Bronchial epithelial cell (primary cell): ENCODE measurements around the gene IFITM1. TPM values are rescaled to one million over a fixed set of nuclear protein-coding genes. Genes with fewer than 3 reads are reported as not detected.

ENCODE experiments used
- DNase-seq: peaks from one replicate; pipeline ENCODE4 v3.0.0-alpha.2; 2010; ENCODE audit warnings: low read depth
- FAIRE-seq: peaks from 2 replicates; lab custom pipeline; 2011; peaks lifted over from hg19 to GRCh38; lab: Jason Lieb, UNC
- H3K27me3 ChIP-seq: 2 replicates; pipeline ENCODE4 v1.5.1; 2011; ENCODE audit warnings: low read length; ENCODE audit not compliant: control insufficient read depth, insufficient read depth
- H3K36me3 ChIP-seq: 2 replicates; pipeline ENCODE4 v1.5.1; 2011; ENCODE audit warnings: low read length; ENCODE audit not compliant: control insufficient read depth, insufficient read depth
- H3K4me3 ChIP-seq: 2 replicates; pipeline ENCODE4 v1.5.1; 2011; ENCODE audit warnings: mild to moderate bottlenecking, low read depth, low read length, control low read depth
- total RNA-seq: library from RNA; depleted of rRNA; stranded (reverse); fragments of >200 nt; gene quantifications from 2 replicates; pipeline ENCODE4 v1.2.1, GENCODE V29; 2014
- TF ChIP-seq, protein P1 (sequence below): IDR thresholded peaks from 2 replicates; pipeline ENCODE4 v1.5.1; 2011; ENCODE audit warnings: mild to moderate bottlenecking, moderate library complexity, low read length, control low read depth, inconsistent platforms; ENCODE audit not compliant: insufficient read depth, severe bottlenecking

IFITM1 gene
- total RNA-seq, 1 donor from 2014 or later, result 1.8 TPM

DNA sequence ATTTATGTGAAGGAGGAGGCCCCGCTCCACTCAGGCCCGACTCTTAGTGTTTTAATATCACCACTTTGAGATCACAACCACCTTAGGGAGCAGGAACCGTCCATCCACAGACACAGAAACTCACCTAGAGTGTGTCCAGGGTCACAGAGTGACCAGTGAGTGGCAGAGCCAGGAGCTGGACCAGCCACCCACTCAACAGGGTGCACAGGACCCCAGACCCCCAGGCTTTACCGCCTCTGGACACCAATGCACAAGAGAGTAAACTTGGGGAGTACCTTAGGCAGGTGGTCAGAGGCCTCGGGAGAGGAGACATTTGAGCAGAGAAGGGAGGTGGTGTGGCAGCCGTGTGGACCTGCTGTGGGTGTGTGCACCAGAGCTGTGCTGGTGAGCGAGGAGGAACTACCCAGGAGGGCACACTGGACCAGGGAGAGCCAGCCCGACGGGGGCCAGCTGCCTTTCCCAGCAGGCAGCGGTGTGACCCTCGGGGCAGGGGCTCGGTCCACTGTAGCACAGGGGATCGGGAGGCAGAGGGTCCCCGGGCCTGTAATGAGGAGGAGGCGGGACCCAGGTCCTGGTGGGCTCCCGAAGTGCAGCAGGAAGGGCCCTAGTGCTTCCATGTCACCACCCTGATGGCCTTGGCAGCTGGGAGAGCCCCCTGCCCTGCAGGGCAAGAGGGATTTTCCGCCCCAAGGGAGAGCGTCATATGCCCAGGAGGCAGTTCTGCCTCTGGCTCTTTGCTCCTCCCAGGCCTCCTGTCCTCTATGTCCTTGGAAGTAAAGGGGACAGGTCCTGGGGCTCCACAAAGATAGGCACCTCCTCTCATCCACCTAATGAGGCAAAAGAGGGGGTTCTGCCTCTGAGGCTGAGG, 43.2 kb upstream of the IFITM1 start:
- no peak for FAIRE-seq
- Histone ChIP-seq H3K36me3 (no peaks in the 10 kb centered on the region), H3K4me3 (no peak overlapping the region), H3K27me3 (peaks cover 3% of the 10 kb centered on the region)
- TF ChIP-seq, protein P1, sequence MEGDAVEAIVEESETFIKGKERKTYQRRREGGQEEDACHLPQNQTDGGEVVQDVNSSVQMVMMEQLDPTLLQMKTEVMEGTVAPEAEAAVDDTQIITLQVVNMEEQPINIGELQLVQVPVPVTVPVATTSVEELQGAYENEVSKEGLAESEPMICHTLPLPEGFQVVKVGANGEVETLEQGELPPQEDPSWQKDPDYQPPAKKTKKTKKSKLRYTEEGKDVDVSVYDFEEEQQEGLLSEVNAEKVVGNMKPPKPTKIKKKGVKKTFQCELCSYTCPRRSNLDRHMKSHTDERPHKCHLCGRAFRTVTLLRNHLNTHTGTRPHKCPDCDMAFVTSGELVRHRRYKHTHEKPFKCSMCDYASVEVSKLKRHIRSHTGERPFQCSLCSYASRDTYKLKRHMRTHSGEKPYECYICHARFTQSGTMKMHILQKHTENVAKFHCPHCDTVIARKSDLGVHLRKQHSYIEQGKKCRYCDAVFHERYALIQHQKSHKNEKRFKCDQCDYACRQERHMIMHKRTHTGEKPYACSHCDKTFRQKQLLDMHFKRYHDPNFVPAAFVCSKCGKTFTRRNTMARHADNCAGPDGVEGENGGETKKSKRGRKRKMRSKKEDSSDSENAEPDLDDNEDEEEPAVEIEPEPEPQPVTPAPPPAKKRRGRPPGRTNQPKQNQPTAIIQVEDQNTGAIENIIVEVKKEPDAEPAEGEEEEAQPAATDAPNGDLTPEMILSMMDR, result no peak
- DNase-seq, result no peak

DNA sequence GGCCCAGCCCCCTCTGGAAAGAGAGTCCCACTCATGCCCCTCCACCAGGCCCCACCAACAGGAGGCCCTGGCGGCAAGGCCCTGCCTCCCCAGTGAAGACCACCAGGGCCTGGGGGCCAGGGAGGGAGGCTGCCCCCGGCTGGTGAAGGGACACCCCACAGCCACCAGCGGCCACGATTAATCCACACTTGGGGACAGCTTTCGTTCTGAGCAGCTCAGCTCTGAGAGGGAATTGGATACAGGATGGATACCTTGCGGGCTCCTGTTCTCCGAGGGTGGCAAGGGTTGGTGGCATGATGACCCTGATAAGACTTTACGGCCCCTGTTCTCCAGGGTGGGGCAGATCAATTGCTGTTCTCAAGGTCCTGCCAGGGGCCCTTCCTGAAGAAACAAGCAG, 42.5 kb upstream of the IFITM1 start:
- TF ChIP-seq, protein P1, result no peak
- DNase-seq (no peak), FAIRE-seq (no peak)
- H3K4me3 ChIP-seq, result no peak overlapping the region
- H3K27me3 ChIP-seq, result peaks cover 3% of the 10 kb centered on the region
- no peaks in the 10 kb centered on the region for H3K36me3 ChIP-seq

DNA sequence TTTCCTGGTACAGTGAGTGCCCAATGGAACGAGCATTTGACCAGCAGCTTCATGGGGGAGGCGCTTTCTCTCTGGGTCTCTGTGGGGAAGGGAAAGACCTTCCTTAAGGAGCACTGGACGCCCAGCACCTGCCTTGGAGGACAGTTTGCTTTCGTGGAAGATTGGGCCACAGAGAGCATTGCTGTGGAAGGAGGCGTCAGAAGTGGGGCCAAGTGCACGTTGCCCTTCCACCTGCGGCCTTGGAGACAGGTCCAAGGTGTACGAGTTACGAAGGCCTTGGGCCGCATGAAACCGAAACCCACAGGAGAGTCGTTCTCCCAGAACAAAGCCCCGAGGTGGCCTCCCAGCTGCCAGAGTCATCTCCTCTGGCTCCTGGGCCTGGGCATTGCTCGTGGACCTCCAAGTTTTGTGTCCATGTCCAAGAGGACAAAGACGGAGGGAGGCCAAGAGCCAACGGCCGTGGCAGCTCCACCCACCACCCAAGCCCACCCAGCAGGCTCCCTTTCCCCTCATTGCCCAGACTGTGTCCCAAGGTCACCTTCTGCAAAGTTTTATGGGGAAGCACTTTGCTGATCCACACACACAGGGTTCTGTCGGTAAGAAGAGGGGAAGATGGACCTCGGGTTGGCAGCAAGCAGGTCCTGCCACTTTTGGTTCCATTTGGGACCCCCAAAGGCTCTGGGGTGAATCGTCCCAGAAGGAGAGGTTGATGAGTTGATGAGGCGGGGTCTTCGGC, 41.5 kb upstream of the IFITM1 start:
- no peak overlapping the region for H3K4me3 ChIP-seq
- peaks cover 3% of the 10 kb centered on the region for H3K27me3 ChIP-seq
- DNase-seq (no peak), FAIRE-seq (no peak)
- TF ChIP-seq, protein P1, result no peak
- H3K36me3 ChIP-seq, result no peaks in the 10 kb centered on the region

DNA sequence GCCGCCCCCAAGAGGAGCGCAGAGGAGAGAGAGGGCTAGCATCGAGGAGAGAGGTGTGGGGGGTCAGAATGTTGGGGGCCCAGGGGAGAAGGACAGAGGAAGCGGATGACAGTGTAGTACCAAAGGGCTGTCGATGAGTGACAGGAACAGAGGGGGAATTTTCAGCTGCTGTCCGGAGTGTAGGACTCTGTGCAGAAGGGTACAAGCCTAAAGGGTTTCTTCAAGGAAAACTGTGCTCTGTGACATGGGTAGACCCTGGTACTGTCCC, 41.0 kb upstream of the IFITM1 start:
- peaks cover 3% of the 10 kb centered on the region for H3K27me3 ChIP-seq

DNA sequence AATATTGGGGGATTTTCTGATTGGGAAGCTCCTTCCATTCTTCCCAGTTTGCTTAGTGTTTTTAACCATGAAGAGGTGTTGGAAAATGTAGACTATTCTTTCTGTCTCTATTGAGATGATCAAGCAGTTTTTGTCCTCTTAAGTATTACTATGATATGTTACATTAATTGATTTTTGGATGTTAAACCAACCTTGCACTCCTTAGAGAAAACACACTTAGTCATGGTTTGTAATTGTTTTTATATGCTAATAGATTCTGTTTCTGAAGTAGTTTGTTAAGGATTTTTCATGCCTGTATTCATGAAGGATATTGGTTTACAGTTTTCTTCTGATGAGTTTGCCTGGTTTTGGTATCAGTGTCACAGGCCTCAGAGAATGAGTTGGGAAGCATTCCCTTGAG, 37.6 kb upstream of the IFITM1 start:
- no peak overlapping the region for H3K4me3 ChIP-seq
- H3K27me3 ChIP-seq, result peaks cover 23% of the 10 kb centered on the region
- TF ChIP-seq, protein P1, result no peak
- DNase-seq (no peak), FAIRE-seq (no peak)
- H3K36me3 ChIP-seq, result no peaks in the 10 kb centered on the region

More for the DNA sequence above, 41.0 kb upstream of the IFITM1 start:
- TF ChIP-seq, protein P1, result no peak
- FAIRE-seq (no peak), DNase-seq (no peak)
- no peak overlapping the region for H3K4me3 ChIP-seq
- H3K36me3 ChIP-seq, result no peaks in the 10 kb centered on the region
